Neural cell (in vitro differentiated cells): Measurements from ENCODE around the gene KCNIP3.

Experiments used
- EP300 ChIP-seq: fragments of 450-650 bp; conservative IDR thresholded peaks from 2 replicates; pipeline ENCODE4 v1.6.1; 2014; ENCODE audit warnings: antibody characterized with exemption, mild to moderate bottlenecking, moderate library complexity; ENCODE audit not compliant: poor library complexity, severe bottlenecking
- EZH2 ChIP-seq: fragments of 200-600, 300-800 bp; shearing (Covaris generic), sonication (generic); IDR thresholded peaks from 2 replicates; pipeline ENCODE4 v1.6.1; 2014; ENCODE audit warnings: antibody characterized with exemption, low read length, borderline replicate concordance, mild to moderate bottlenecking; ENCODE audit not compliant: insufficient read depth, poor library complexity, severe bottlenecking
- MXI1 ChIP-seq: fragments of 450-650 bp; conservative IDR thresholded peaks from 2 replicates; pipeline ENCODE4 v1.6.1; 2014; ENCODE audit warnings: antibody characterized with exemption, mild to moderate bottlenecking; ENCODE audit not compliant: poor library complexity, severe bottlenecking
- POLR2AphosphoS5 ChIP-seq: IDR thresholded peaks from 2 replicates; pipeline ENCODE4 v1.6.1; 2012
- RAD21 ChIP-seq: fragments of 450-650 bp; conservative IDR thresholded peaks from 2 replicates; pipeline ENCODE4 v1.6.1; 2014; ENCODE audit warnings: antibody characterized with exemption, mild to moderate bottlenecking, moderate library complexity
- SMC3 ChIP-seq: fragments of 450-650 bp; conservative IDR thresholded peaks from 2 replicates; pipeline ENCODE4 v1.6.1; 2014; ENCODE audit warnings: antibody characterized with exemption, mild to moderate bottlenecking, moderate library complexity; ENCODE audit not compliant: poor library complexity
- TAF1 ChIP-seq: IDR thresholded peaks from 2 replicates; pipeline ENCODE4 v1.6.1; 2012; ENCODE audit warnings: low read depth
- TF ChIP-seq, protein P1 (sequence below): fragments of 450-650 bp; IDR thresholded peaks from 2 replicates; pipeline ENCODE4 v1.5.1; 2014; ENCODE audit warnings: antibody characterized with exemption, mild to moderate bottlenecking, moderate library complexity; ENCODE audit not compliant: poor library complexity, severe bottlenecking
- TF ChIP-seq, protein P2 (sequence below): IDR thresholded peaks from 2 replicates; pipeline ENCODE4 v1.6.1; 2012; ENCODE audit warnings: borderline replicate concordance

DNA sequence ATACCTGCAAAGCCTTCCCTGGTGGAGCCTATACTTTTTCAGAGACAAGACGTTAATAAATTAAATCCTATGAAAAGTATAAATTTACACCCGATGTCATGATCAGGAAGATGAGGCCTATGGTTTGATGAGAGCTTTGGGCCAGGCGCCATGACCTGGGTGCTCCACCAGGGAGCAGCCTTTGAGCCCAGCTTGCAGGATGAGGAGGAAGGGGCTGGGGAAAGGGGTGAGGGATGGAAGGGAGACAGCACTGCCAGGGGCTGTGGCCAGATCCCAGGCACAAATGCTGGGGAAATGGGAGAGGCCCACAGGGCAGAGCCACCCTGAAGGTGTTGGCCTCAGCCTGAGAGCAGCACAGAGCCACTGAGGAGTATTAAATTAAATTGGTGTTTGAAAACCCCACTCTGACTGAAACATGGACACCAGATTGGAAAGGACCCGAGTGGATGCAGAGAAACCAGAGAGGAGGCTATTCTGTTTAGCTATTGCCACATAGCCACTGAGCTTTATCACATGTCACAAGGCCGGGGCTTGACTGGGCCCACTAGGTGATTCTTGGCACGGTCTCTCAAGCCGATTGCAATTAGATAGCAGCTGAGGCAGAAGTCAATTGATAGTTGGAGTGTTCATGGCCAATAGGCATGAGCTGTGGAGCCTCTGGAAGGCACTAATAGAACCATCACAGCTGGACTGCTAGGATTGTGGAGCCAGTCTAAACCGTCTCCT lies 95.7 kb downstream of the KCNIP3 start:
- TF ChIP-seq, protein P1, sequence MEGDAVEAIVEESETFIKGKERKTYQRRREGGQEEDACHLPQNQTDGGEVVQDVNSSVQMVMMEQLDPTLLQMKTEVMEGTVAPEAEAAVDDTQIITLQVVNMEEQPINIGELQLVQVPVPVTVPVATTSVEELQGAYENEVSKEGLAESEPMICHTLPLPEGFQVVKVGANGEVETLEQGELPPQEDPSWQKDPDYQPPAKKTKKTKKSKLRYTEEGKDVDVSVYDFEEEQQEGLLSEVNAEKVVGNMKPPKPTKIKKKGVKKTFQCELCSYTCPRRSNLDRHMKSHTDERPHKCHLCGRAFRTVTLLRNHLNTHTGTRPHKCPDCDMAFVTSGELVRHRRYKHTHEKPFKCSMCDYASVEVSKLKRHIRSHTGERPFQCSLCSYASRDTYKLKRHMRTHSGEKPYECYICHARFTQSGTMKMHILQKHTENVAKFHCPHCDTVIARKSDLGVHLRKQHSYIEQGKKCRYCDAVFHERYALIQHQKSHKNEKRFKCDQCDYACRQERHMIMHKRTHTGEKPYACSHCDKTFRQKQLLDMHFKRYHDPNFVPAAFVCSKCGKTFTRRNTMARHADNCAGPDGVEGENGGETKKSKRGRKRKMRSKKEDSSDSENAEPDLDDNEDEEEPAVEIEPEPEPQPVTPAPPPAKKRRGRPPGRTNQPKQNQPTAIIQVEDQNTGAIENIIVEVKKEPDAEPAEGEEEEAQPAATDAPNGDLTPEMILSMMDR = no peak
- TF ChIP-seq, protein P2, sequence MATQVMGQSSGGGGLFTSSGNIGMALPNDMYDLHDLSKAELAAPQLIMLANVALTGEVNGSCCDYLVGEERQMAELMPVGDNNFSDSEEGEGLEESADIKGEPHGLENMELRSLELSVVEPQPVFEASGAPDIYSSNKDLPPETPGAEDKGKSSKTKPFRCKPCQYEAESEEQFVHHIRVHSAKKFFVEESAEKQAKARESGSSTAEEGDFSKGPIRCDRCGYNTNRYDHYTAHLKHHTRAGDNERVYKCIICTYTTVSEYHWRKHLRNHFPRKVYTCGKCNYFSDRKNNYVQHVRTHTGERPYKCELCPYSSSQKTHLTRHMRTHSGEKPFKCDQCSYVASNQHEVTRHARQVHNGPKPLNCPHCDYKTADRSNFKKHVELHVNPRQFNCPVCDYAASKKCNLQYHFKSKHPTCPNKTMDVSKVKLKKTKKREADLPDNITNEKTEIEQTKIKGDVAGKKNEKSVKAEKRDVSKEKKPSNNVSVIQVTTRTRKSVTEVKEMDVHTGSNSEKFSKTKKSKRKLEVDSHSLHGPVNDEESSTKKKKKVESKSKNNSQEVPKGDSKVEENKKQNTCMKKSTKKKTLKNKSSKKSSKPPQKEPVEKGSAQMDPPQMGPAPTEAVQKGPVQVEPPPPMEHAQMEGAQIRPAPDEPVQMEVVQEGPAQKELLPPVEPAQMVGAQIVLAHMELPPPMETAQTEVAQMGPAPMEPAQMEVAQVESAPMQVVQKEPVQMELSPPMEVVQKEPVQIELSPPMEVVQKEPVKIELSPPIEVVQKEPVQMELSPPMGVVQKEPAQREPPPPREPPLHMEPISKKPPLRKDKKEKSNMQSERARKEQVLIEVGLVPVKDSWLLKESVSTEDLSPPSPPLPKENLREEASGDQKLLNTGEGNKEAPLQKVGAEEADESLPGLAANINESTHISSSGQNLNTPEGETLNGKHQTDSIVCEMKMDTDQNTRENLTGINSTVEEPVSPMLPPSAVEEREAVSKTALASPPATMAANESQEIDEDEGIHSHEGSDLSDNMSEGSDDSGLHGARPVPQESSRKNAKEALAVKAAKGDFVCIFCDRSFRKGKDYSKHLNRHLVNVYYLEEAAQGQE = no peak
- TF ChIP-seq MXI1 = no peak
- TF ChIP-seq EZH2 = no peak
- no peak for TF ChIP-seq SMC3
- TF ChIP-seq RAD21 = no peak
- TF ChIP-seq EP300 = no peak
- no peak for TF ChIP-seq POLR2AphosphoS5
- TF ChIP-seq TAF1 = no peak
